ENCODE measurements around the gene BEND5.

Gene BEND5, protein sequence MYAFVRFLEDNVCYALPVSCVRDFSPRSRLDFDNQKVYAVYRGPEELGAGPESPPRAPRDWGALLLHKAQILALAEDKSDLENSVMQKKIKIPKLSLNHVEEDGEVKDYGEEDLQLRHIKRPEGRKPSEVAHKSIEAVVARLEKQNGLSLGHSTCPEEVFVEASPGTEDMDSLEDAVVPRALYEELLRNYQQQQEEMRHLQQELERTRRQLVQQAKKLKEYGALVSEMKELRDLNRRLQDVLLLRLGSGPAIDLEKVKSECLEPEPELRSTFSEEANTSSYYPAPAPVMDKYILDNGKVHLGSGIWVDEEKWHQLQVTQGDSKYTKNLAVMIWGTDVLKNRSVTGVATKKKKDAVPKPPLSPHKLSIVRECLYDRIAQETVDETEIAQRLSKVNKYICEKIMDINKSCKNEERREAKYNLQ

DNA sequence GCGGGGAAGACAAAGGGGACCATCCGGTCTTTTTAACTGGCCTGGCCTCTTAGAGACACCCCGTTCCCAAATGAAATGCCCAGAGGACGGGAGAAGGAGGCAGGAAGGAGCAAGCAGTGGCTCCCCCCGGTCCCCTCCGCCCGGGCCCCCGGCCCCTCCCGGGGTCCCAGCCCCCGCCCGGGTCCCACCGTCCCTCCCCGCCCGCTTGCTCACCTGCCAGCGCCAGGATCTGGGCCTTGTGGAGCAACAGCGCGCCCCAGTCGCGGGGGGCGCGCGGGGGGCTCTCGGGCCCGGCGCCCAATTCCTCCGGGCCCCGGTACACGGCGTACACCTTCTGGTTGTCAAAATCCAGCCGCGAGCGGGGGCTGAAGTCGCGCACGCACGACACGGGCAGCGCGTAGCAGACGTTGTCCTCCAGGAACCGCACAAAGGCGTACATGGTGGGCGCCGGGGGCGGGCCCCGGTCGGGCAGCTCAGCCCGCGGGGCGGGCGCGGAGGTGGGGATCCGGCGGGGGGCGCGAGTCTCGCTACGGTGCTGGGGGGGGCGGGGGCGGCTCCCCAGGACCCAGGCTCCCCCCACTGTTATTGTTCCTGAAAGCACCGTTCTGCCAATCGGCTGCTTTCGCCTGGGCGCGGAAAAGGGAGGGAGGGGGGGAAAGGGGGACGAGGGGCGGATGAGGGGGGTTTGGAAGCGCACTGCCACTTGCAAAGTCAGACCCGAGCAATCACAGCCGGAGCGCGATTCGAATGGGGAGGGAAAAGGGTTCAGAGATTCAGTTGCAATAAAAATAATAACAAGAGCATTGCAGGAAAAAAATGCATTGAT is at the start of gene BEND5:
TSS of gene BEND5 (minus strand) at position 499 of the 826 bp plus-strand sequence. CDS start at position 439, 60 bp downstream.
- Mint-ChIP-seq H3K4me1 (ENCODE audit: low read depth) (peaks cover 46% of the 10 kb centered on the region), H3K36me3 (ENCODE audit: low read depth) (peaks cover 3% of the 10 kb centered on the region), H3K9me3 (no peaks in the 10 kb centered on the region), H3K27me3 (peaks cover 15% of the 10 kb centered on the region), H3K4me3 (peak within 1 kb of the TSS; percentile 79), H3K27ac (peak within 1 kb of the TSS; percentile 81)
- peak; percentile 62 for DNase-seq

DNA sequence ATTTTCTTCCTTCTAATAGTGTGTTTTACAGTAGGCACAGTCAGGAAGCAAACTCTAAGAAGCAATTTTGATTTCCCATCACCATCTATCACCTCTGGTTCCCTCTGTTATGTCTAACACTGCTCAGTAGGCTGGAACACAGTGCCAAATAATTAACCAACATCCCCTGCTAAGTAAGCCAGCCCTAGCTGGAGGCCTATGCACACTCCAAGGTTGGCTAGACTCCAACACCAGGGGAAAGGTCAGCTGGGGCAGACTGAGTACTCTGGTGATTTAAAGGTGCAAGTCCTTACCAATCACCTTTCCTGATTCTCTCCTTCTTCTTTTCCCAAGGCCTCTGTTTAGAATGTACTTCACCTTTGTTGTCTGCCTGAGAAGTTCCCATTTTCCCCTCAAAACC is 46.5 kb upstream of the BEND5 start:
- Mint-ChIP-seq H3K36me3 (ENCODE audit: low read depth) (no peaks in the 10 kb centered on the region), H3K4me3 (no peak overlapping the region), H3K27ac (no peak overlapping the region), H3K9me3 (no peaks in the 10 kb centered on the region), H3K27me3 (peaks cover 4% of the 10 kb centered on the region), H3K4me1 (ENCODE audit: low read depth) (no peaks in the 10 kb centered on the region)
- no peak for DNase-seq

DNA sequence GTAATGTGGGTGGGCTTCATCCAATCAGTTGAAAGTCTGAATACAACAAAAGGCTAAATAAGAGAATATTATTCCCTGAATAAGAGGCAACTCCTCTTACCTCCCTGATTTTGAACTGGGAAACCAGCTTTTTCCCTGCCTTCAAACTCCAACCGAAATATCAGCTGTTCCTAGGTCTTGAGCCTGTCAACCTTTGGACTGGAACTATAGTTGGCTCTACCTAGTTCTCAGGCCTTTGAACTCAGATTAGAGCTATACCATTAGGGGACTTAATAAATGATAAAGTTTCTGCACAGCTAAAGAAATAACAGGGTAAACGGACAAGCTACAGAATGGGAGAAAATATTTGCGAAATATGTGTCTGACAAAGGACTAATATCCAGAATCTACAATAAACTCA is 43.8 kb upstream of the BEND5 start:
- Mint-ChIP-seq H3K9me3 (no peaks in the 10 kb centered on the region), H3K27me3 (no peaks in the 10 kb centered on the region), H3K36me3 (ENCODE audit: low read depth) (no peaks in the 10 kb centered on the region), H3K27ac (no peak overlapping the region), H3K4me3 (no peak overlapping the region), H3K4me1 (ENCODE audit: low read depth) (no peaks in the 10 kb centered on the region)
- no peak for DNase-seq

DNA sequence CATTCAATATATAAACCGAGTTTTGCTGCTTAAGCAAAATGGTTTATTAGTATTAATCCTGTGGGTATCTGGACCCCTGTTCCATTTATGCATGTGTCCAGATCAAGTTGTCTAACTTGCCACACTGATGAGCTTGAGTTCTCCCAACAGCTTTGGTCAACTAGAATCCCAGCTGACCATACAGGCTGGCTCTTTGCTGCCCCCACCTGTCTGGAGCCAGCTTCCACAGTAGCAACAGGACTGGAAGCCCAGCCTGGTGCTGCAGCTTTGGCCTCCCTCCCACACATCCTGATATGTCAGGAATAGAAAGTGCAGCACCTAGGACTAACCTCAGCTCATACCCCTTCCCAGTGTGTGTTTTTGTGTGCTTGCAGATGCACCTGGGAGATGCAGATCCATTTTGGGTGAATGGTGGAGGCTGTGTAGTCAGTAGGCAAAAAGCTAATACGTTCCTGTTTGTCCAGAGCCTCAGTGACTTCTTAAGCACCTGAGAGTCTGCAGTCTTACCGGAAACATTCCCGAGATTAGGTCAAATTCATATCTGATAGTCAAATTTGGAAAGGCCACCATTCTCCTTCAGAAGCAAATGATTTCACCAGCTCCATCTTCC is 40.9 kb upstream of the BEND5 start:
- H3K27ac Mint-ChIP-seq = no peak overlapping the region
- no peaks in the 10 kb centered on the region for H3K9me3 Mint-ChIP-seq
- DNase-seq = no peak
- H3K27me3 Mint-ChIP-seq = peaks cover 2% of the 10 kb centered on the region
- H3K36me3 Mint-ChIP-seq (ENCODE audit: low read depth) = no peaks in the 10 kb centered on the region
- H3K4me3 Mint-ChIP-seq = no peak overlapping the region
- no peaks in the 10 kb centered on the region for H3K4me1 Mint-ChIP-seq (ENCODE audit: low read depth)

DNA sequence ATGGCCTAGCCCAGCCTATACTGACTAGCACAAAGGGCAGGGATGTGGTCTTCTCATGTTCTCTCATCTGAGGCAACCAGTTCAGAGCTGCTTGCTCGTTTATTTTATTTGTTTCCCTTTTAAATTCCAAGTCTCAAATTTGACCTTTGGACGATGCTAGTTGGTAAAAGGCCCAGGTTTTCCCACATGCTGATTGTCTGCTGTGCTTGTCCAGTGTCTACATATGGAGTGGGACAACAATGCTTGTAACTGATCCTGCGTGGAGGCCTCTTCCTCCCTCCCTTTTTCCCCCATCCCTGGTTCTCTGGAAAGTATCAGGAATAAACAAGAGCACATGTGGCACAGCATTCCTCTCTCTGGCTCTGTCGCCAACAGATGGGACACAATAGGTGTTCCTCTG is 34.0 kb upstream of the BEND5 start:
- no peaks in the 10 kb centered on the region for H3K9me3 Mint-ChIP-seq
- no peak overlapping the region for H3K27ac Mint-ChIP-seq
- H3K4me1 Mint-ChIP-seq (ENCODE audit: low read depth) = no peaks in the 10 kb centered on the region
- H3K36me3 Mint-ChIP-seq (ENCODE audit: low read depth) = no peaks in the 10 kb centered on the region
- no peak overlapping the region for H3K4me3 Mint-ChIP-seq
- DNase-seq = no peak
- H3K27me3 Mint-ChIP-seq = peaks cover 2% of the 10 kb centered on the region

DNA sequence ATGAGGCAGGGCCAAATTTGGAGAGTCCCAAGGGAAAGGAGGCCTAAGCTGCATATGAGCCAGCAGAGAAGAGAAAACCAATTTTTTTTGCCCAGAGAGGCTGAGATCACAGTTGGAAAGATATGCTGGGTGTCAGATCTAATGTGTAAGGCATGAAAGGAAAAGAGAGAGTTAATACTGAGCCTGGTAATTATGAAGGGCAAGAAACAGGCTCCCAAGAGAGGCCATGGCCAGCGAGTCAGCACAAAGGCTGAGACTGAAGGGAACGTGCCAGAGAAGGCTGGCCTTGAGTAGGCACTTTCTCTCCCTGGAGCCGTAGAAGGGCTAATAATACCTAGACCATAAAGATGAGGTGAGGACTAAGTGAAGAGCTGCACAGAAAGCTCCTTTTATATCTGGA is 31.8 kb upstream of the BEND5 start:
- Mint-ChIP-seq H3K4me3 (no peak overlapping the region), H3K4me1 (ENCODE audit: low read depth) (no peaks in the 10 kb centered on the region), H3K9me3 (no peaks in the 10 kb centered on the region)

DNA sequence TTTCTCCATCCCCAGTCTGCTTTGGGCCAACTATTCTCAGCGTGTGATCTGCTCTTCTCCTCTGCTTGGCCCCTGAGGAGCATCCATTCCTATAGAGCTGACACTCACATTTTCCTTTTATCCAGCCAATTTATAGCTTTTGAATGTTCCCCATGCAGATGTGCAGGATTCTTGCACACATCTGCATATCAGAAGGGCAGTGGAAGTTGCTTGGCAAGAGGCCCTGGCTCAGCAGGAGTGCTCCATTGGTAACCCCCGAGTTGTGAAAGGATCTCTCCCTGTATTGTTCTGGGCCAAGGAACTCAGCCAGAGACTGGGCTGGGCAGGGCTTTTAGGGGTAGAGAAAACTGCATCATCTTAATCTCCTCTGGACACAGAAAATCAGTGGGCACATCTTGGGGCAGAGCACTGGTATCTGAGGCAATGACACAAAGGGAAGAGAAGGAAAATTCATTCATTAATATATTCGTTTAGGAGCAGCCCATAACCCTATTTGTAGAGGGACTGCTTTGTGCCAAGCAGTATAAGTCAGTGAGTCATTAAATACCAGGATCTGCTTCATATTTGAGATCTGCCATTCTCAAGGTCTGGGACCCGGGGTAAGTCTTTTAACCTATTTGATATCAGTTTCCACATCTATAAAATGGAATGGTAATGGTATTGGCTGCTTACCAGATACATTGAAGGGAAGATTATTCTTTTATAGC is 31.0 kb upstream of the BEND5 start:
- Mint-ChIP-seq H3K27ac (no peak overlapping the region), H3K27me3 (peaks cover 6% of the 10 kb centered on the region), H3K9me3 (no peaks in the 10 kb centered on the region), H3K4me1 (ENCODE audit: low read depth) (no peaks in the 10 kb centered on the region), H3K4me3 (no peak overlapping the region), H3K36me3 (ENCODE audit: low read depth) (no peaks in the 10 kb centered on the region)
- no peak for DNase-seq

More for the DNA sequence above, 31.8 kb upstream of the BEND5 start:
- H3K27me3 Mint-ChIP-seq = no peaks in the 10 kb centered on the region
- H3K27ac Mint-ChIP-seq = no peak overlapping the region
- DNase-seq = no peak
- H3K36me3 Mint-ChIP-seq (ENCODE audit: low read depth) = no peaks in the 10 kb centered on the region

DNA sequence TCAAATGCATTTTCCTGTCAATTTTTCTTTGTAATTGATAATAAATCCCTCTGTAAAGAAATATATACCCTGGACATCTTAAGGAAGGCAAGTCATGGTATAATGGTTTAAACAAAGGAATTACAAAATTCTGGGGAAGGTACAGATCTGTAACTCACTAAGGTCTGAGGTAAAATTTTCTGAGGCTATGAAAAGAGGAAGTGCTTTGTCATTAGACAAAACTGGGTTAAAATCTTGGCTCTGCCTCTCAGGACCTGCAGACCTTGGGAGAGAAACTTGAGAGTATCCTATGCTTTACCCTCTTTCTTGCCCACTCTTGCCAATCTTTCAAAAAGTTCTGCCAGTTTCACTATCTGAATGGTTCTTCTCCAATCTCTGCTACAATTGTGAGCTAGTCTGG is 26.8 kb upstream of the BEND5 start:
- Mint-ChIP-seq H3K27me3 (peaks cover 30% of the 10 kb centered on the region), H3K4me3 (no peak overlapping the region), H3K27ac (no peak overlapping the region), H3K36me3 (ENCODE audit: low read depth) (no peaks in the 10 kb centered on the region), H3K4me1 (ENCODE audit: low read depth) (no peaks in the 10 kb centered on the region), H3K9me3 (no peaks in the 10 kb centered on the region)
- DNase-seq = no peak

DNA sequence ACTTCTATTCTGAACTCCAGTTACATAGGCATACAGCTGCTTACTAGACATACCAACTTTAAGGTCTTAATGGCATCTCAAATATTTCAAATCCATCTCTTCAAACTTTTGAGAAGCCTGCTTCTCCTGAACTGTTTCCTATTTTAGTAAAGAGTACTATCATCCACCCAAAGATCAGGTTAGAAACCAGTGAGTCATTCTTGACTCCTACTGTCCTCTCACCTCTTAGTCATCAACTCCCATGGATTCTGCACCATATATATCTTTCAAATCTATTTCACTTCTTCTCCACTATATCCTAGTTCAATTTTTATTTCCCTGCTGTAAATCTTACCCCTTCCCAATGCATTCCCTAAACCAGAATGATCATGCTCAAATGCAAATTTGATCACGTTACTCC is 18.1 kb upstream of the BEND5 start:
- peaks cover 16% of the 10 kb centered on the region for H3K27me3 Mint-ChIP-seq
- no peak for DNase-seq
- H3K9me3 Mint-ChIP-seq = no peaks in the 10 kb centered on the region
- no peaks in the 10 kb centered on the region for H3K36me3 Mint-ChIP-seq (ENCODE audit: low read depth)
- no peak overlapping the region for H3K4me3 Mint-ChIP-seq
- peaks cover 15% of the 10 kb centered on the region for H3K4me1 Mint-ChIP-seq (ENCODE audit: low read depth)
- no peak overlapping the region for H3K27ac Mint-ChIP-seq

DNA sequence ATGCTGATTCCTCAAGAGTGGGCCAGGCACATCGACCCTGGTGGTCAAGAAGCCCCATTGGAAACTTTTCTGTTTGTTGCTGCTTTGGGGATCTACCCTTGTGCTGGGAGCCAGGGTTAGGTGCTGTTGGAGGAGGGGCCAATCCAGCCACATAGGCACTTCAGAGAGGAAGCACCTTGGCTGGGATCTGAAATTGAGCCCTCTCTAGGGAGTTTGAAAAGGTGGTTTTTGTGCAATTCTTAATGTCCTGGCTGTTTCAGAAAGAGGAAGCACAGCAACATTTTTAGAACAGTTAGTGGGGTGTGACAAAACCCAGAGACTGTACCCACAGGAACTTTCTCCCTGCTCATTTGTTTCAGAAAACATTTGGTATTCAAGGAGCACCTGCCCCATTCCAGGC is 17.2 kb upstream of the BEND5 start:
- H3K27me3 Mint-ChIP-seq = peaks cover 19% of the 10 kb centered on the region
- H3K4me1 Mint-ChIP-seq (ENCODE audit: low read depth) = peaks cover 18% of the 10 kb centered on the region
- no peak for DNase-seq
- H3K36me3 Mint-ChIP-seq (ENCODE audit: low read depth) = no peaks in the 10 kb centered on the region
- H3K27ac Mint-ChIP-seq = no peak overlapping the region
- H3K9me3 Mint-ChIP-seq = no peaks in the 10 kb centered on the region
- no peak overlapping the region for H3K4me3 Mint-ChIP-seq

DNA sequence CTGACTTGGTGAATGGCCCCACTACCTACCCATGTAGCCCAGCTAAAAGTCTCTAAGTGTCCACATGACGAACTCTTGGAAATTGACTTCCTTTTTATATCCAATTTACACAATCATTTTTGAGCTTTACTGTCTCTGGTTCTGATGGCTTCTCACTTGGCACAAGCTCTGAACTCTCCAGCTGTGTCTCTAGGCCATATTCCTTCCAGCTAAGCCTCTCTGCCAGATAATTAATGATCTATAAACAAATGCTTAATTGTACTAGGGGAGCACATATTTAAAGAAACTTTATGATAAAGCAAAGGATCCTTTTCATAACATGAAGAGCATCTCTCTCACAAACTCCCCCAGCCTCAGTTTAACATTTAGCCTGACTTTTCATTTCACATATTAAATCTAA is 16.3 kb upstream of the BEND5 start:
- no peaks in the 10 kb centered on the region for H3K36me3 Mint-ChIP-seq (ENCODE audit: low read depth)
- H3K4me1 Mint-ChIP-seq (ENCODE audit: low read depth) = peaks cover 18% of the 10 kb centered on the region
- H3K9me3 Mint-ChIP-seq = no peaks in the 10 kb centered on the region
- no peak overlapping the region for H3K27ac Mint-ChIP-seq
- H3K27me3 Mint-ChIP-seq = peaks cover 13% of the 10 kb centered on the region
- no peak overlapping the region for H3K4me3 Mint-ChIP-seq
- DNase-seq = no peak

DNA sequence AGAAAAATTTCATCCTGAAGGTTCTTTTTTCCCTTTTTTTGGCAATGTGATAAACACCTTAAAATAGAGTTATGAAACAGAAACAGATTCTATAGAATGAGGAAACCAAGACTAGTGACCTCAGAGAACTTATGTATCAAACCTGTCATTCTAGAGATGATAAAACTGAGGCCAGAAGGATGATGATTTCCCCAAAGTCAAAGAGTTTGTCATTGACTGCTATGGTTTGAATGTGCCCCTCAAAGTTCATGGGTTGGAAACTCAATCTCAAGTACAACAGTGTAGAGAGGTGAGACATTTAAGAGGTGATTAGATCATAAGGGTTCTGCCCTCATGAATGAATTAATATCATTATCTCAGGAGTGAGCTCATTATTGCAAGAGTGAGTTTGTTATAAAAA is 13.7 kb upstream of the BEND5 start:
- no peaks in the 10 kb centered on the region for H3K36me3 Mint-ChIP-seq (ENCODE audit: low read depth)
- no peak overlapping the region for H3K4me3 Mint-ChIP-seq
- no peaks in the 10 kb centered on the region for H3K9me3 Mint-ChIP-seq
- peaks cover 6% of the 10 kb centered on the region for H3K27me3 Mint-ChIP-seq
- no peak for DNase-seq
- H3K4me1 Mint-ChIP-seq (ENCODE audit: low read depth) = peaks cover 21% of the 10 kb centered on the region
- H3K27ac Mint-ChIP-seq = peak overlapping the region; percentile 58

DNA sequence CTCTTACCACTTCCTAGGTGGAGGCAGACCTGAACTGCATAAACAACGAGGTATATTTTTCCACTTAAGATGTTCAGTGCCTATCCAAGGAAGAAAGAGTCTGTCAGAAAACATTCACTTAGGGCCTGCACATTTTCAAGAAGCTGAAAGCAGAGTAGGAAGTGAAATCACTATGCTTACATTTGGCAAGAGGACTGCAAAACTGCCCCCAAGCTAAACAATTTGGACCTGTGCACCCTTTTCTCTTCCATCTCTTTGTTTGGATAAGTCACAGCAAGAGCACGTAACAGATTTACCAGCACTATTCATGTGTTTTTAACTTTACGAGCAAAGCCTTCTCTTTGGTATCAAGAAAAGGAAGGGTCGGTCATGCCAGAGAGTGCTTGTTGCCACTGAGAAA is 13.2 kb upstream of the BEND5 start:
- H3K36me3 Mint-ChIP-seq (ENCODE audit: low read depth) = no peaks in the 10 kb centered on the region
- DNase-seq = no peak
- H3K9me3 Mint-ChIP-seq = no peaks in the 10 kb centered on the region
- H3K27ac Mint-ChIP-seq = peak overlapping the region; percentile 7
- peaks cover 6% of the 10 kb centered on the region for H3K27me3 Mint-ChIP-seq
- no peak overlapping the region for H3K4me3 Mint-ChIP-seq
- H3K4me1 Mint-ChIP-seq (ENCODE audit: low read depth) = peaks cover 20% of the 10 kb centered on the region

DNA sequence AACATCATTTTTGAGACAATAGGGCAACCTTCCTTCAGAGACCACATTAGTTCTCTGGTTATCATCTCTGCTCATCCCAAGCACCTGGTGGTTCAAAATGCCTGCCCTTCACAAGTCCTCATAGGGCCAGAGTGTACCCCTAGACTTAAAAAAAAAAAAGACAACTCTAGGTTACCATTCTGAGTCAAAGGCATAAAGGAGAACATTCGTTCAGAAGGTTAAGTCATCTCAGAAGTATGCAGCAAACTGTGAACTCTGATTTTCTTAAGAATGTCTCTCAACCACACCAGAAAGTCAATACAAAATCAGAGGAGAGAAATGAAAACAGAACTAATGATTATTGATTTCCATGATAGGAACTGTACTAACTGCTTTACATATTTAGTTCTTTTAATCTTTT is 9.2 kb upstream of the BEND5 start:
- Mint-ChIP-seq H3K27me3 (peaks cover 6% of the 10 kb centered on the region), H3K36me3 (ENCODE audit: low read depth) (no peaks in the 10 kb centered on the region), H3K9me3 (no peaks in the 10 kb centered on the region), H3K4me1 (ENCODE audit: low read depth) (peaks cover 11% of the 10 kb centered on the region), H3K4me3 (no peak overlapping the region), H3K27ac (peak overlapping the region; percentile 16)
- no peak for DNase-seq

Data from activated T-cell treated with anti-CD3 and anti-CD28 coated beads, Interleukin-2, amount 50 U/mL, for 24 hours (primary cell).